GM18873 (cell line): ENCODE data around the gene CPNE8.
A peak's percentile ranks its signal among the peaks of the same experiment; 100 is the strongest.

Experiments used
- ATAC-seq: cut with Tn5 transposase; IDR thresholded peaks from one replicate; pipeline ENCODE4 v1.9.1; 2021; ENCODE audit warnings: mild to moderate bottlenecking, moderate library complexity, moderate number of reproducible peaks; ENCODE audit not compliant: unreplicated experiment, low FRiP score

The CPNE8 gene

DNA sequence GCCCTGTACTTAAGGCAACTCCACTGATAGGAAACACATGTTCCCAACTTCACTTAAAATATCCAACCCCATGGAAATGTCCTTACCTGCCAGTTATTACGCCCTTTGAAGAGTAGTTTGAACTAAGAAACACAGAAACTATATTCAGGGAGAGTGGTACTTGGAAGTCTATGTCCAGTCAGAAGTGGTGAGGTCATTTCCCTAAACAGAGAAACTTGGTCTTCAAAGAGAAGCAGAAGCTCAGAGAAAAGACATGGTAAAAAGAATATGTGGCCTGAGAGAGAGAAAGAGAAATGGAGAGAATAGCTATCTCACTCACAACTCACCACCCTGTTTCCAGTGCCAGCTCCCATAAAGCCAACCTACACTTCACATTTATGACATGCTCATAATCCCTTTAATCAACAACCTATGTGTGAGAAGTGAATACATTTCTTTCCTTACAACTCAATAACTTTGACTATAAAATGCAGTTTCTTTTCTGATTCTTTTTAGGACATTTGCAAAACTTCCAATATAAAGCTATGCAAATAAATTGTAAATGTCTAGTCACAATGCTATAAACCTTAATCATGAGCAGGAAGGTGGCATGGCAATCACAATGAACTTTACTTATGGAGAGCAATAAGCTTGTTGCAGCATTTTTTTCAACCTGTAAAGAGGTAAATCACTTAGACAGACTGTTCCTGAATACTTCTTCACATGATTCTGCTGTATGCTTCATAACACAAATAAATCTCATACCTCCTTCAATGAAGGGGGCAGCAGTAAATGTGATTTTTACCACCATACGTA is 67.1 kb downstream of the CPNE8 start:
- no peak for ATAC-seq

- no peak for ATAC-seq
These were observed 73.7 kb downstream of the CPNE8 start for GRCh38 chr12:38831715-38832114.

GRCh38 chr12:38825006-38825405 is 80.4 kb downstream of the CPNE8 start:
- no peak for ATAC-seq

DNA sequence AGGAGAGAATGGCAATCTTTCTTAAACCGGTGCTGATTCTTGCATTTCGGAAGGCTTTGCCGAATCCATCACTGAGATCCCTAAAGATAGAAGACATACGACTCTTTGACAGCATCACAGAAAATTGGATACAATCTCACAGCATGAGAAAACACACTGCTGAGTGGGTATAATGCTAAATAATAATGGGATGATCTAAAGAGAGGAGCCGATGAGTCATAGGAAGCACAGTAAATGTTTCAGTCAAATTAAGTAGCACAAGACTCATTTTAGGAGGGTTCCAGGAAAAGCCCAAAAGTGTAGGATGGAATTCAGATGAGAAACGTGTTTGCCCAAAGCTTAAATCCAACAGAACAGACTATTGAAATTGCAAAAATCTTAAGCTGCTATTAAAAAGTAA is 81.7 kb downstream of the CPNE8 start:
- ATAC-seq: no peak

GRCh38 chr12:38823314-38823713 is 82.1 kb downstream of the CPNE8 start:
- ATAC-seq: no peak

DNA sequence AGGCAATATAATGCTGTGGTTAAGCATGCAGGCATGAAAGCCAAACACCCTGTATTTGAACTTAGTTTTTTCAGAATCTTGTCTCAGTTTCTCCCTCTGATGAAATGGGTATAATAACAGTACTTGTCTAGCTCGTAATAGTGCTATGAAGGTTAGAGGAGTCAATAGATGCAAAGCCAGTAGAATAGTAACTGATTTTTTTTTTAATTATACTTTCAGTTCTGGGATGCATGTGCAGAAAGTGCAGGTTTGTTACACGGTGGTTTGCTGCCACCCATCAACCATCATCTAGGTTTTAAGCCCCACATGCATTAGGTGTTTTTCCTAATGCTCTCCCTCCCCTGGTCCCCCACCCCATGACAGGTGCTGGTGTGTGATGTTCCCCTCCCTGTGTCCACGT is 87.4 kb downstream of the CPNE8 start:
- ATAC-seq: no peak

GRCh38 chr12:38813923-38814322 is 91.5 kb downstream of the CPNE8 start:
- no peak for ATAC-seq

DNA sequence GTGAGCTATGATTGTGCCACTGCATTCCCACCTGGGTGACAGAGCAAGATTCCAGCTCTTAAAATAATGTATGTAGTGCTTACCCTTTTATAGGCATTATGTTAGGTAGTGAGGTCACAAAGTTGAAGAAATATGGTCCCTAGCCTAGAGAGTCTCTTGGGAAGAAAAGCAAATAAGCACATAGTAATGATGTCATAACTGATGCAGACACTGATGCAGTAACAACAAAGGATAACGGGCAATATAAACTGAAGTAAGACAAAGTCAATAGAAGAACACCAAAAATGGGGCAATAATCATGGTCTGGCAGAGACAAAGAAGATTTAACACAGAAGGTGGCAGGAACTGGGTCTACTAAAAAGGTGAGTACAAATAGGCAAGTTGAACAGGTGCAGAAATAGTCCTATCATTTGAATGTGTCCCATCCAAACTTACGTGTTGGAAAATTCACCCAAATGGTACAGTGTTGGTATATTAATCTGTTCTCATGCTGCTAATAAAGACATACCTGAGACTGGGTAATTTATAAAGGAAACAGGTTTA is 93.5 kb downstream of the CPNE8 start:
- no peak for ATAC-seq

- ATAC-seq: no peak
These were observed 95.6 kb downstream of the CPNE8 start for GRCh38 chr12:38809832-38810231.

- ATAC-seq: no peak
These were observed 117.3 kb downstream of the CPNE8 start for GRCh38 chr12:38788106-38788505.

DNA sequence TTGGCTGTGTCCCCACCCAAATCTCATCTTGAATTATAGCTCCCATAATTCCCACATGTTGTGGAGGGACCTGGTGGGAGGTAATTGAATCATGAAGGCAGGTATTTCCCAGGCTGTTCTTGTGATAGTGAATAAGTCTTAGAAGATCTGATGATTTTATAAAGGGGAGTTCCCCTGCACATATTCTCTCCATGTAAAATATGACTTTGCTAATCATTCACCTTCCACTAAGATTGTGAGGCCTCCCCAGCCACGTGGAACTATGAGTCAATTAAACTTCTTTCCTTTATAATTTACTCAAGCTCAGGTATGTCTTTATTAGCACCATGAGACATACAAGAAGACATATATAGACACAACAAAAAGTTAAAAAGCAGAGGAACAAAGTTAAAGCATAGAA is 120.0 kb downstream of the CPNE8 start:
- no peak for ATAC-seq

GRCh38 chr12:38783304-38783703 is 122.1 kb downstream of the CPNE8 start:
- no peak for ATAC-seq

- no peak for ATAC-seq
These were observed 123.0 kb downstream of the CPNE8 start for GRCh38 chr12:38782359-38782758.

DNA sequence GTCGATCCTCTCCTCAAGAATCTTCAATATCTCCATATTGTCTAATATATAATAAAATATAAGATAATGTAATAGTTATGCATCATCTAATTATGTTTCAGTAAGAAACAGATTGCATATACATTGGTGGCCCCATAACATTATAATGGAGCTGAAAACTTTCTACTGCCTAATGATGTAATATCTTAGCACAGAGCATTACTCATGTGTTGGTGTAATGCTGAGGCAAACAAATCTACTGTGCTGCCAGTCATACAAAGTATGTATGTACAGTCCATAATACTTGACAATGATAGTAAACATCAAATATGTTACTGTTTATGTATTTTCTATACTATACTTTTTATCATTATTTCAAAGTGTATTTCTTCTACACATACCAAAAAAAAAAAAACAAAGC is 128.7 kb downstream of the CPNE8 start:
- ATAC-seq: no peak

DNA sequence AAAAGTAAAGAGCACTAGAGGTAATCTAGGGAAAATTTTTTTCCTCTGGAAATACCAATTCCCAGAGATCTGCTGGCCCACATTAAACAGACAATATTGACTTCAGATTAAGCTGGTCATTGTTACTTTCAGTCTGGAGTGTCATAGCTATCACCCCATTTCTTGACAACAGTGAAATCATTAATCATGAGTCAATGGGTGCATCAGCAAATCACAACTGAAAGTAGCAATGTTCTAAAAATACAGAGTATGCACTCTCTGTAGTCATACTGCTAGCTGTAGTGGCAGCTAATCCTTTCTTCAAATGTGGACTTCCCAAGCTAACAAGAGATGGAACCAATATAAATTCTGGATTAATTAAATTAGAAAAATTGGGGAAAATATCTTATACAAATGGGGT is 129.9 kb downstream of the CPNE8 start:
- ATAC-seq: peak; percentile 96

- no peak for ATAC-seq
These were observed 133.0 kb downstream of the CPNE8 start for GRCh38 chr12:38772437-38772836.

DNA sequence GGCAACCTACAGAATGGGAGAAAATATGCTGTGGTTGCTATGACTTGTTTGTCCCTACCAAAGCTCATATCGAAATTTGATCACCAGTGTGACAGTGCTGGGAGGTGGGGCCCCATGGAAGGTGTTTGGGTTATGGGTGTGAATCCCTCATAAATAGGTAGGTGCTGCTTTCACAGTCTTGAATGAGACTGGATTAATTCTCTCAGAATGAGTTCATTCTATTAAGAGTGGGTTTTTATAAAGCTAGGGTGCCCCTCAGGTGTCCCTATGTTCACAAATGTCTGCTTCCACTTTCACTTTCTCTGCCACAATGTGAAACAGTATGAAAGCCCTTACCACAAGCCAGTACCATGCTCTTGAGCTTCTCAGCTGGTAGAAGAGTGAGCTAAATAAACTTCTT is 133.5 kb downstream of the CPNE8 start:
- ATAC-seq: peak; percentile 68

DNA sequence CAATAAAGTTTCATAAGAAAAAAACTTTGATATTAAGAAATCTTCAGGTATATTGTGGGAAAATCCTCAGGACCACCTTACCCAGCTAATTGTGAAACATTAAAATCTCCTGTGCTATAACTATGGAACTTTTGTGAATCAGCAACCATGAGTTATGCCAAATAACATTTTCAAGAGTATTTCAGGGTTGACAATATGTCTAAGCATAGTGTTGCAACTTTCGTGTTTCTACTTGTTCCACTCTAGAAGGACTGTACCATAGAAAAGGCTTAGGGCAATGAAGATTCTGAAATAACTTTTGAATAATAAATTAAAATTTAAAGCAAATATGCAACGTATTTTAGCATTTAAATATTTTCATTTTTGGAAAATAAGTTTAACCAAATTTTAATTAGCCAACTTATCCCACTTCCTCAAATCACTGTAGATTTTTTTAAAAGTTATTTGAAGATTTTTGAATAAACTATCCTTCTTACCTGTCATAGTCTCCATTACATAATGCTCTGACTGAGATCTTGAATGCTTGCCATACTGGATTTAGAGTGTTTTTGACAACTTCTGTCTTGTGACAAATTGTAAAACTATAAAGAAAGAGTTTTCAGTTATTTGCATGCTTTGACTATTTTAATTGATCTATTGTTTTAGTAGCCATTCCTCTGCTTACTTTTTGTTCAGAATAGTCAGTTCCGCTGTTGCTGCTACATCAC is 143.6 kb downstream of the CPNE8 start:
- no peak for ATAC-seq

DNA sequence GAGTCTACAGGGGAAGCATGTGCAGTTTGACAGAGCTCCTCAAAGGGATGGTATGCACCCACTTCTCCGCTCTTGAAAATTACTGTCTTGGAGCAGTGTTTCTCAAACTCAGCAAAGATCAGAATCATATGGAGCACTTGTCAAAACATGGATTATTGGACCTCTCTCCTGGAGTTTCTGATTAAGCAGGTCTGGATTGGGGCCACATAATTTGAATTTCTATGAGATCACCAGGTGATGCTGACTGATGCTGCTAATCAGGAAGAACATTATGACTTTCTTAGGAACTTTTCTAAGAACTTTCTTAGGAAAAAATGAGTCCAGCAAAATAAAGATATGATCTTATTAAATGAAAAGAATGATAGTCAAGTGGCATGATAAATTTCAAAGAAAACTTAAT is 144.3 kb downstream of the CPNE8 start:
- ATAC-seq: no peak

DNA sequence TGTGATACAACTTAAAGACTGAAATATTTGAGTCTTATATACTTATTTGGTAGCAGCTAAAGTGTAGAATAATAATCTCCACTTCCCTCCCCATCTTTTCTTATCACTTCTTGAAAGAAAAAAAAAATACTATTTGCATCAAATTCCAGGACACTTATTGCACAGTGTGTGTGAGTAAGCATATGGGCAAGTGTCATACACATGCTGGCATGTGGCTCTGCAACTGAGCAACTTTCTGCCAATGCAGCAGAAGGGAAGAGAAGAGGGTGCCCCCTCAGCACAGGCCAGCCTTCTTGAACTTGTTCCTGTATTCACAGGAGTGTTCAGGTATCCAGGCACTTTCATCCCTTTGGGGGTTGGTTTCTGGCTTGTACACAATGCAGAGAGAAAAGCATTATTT is 145.8 kb downstream of the CPNE8 start:
- no peak for ATAC-seq

DNA sequence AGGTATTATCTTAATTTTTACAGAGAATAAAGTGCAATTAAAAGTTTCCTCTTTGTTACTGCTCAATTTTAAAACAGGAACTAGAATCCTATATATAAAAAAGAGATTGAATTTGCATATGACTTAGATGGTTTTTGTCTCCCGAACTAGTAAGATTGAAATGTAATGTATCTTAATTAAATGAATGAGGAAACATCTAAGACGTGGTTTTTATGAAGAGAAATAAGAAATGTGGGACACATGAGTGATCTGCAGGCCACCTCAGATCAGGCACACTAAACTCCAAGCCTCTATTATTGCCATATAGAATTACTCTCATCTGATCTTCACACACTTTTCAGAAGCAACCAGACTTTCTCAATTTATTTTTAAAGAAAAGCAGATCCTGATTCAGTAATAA is 158.6 kb downstream of the CPNE8 start:
- no peak for ATAC-seq

- no peak for ATAC-seq
These were observed 159.8 kb downstream of the CPNE8 start for GRCh38 chr12:38745601-38746000.
